Right lobe of liver (tissue), 6 donors: ENCODE data around the gene DIAPH3. TPM values are rescaled to one million over a fixed set of nuclear protein-coding genes. Genes with fewer than 3 reads are reported as not detected.

Experiments used
- ATAC-seq, 4 donors: fragments of 200-7000 bp; cut with Tn5 transposase; one replicate each; pipeline ENCODE4 v1.9.1; 2020; ENCODE audit warnings: mild to moderate bottlenecking in 4 of 4, moderate library complexity in 4 of 4
- DNase-seq, 3 donors: peaks; one replicate each; pipeline ENCODE4 v3.0.0-alpha.2; 2020
- H3K27ac ChIP-seq, 3 donors: fragments of 200-600 bp; one replicate each; pipeline ENCODE4 v1.8.0; 2022
- H3K27me3 ChIP-seq, 2 donors: fragments of 200-600 bp; one replicate each; pipeline ENCODE4 v1.8.0; 2022
- H3K36me3 ChIP-seq, 4 donors: fragments of 200-600 bp; sonication (generic) in 1 of 4; one replicate each; pipeline versions ENCODE4 v1.5.1 to v1.8.0; 2017 to 2022; ENCODE audit warnings: control low read depth in 1 of 4
- H3K4me1 ChIP-seq, 4 donors: fragments of 200-600 bp; sonication (generic) in 1 of 4; one replicate each; pipeline versions ENCODE4 v1.5.1 to v1.8.0; 2017 to 2022; ENCODE audit warnings: control low read depth in 1 of 4
- H3K4me3 ChIP-seq, 3 donors: fragments of 200-600 bp; one replicate each; pipeline ENCODE4 v1.8.0; 2022
- H3K9me3 ChIP-seq, 4 donors: fragments of 200-600 bp; sonication (generic) in 1 of 4; one replicate each; pipeline versions ENCODE4 v1.5.1 to v1.8.0; 2017 to 2022; ENCODE audit warnings: control low read depth in 1 of 4
- CTCF ChIP-seq, 4 donors: fragments of 200-600 bp in 3 of 4; fragments of 450-650 bp in 1 of 4; IDR thresholded peaks; one replicate each; pipeline versions ENCODE4 v1.5.1 to v1.8.0; 2016 to 2022; ENCODE audit warnings: antibody characterized with exemption in 4 of 4, mild to moderate bottlenecking in 2 of 4
- POLR2A ChIP-seq: fragments of 450-650 bp; IDR thresholded peaks from one replicate; pipeline ENCODE4 v1.6.1; 2017; ENCODE audit warnings: antibody characterized with exemption, mild to moderate bottlenecking
- WGBS: methylation state at CpG from one replicate; pipeline ENCODE4 v1.1.6; 2018; ENCODE audit warnings: low coverage, low lambda C conversion rate; ENCODE audit not compliant: insufficient coverage; ENCODE audit errors: missing lambda C conversion rate; 5-methylcytosine and 5-hydroxymethylcytosine counted together
- intact Hi-C, 2 donors: fragments of 100-400 bp; cut with DNase I; formaldehyde crosslinking; loops; one replicate each; pipeline versions ENCODE4 v1.11.2 to v1.14.1; 2022
- total RNA-seq, 6 experiments: library from RNA; depleted of rRNA in 2 of 6; stranded (reverse); fragments of >200 nt in 2 of 6; fragmentation: NEBNext Ultra II Directional in 3 of 6; extraction: Animal tissue kit (Norgen Biotek cat#: 25700) in 3 of 6; gene quantifications; one replicate each; pipeline versions ENCODE4 v1.1.0 to v1.2.4, GENCODE V29; 2016 to 2023
- donor health status: DM: no; HTN: yes; CAD: no.
- donor health status: DM: no; HTN: no; CAD: no.
- donor health status: DM: no; HTN: no; CAD: no.
- donor health status: DM: no; HTN: yes; CAD: no.
- donor health status: DM: no; HTN: yes; CAD: no.

The DIAPH3 gene
- total RNA-seq, 6 experiments from 2014 or later = 0.10 to 1.6 (median 0.93) TPM; not detected in 1

GRCh38 chr13:59948686-59949085 is 215.0 kb downstream of the DIAPH3 start:
- H3K27me3 ChIP-seq = no peaks in the 10 kb centered on the region
- ATAC-seq (no peak), DNase-seq (no peak)
- intact Hi-C loops = no loop called here
- no peaks in the 10 kb centered on the region for H3K36me3 ChIP-seq
- H3K4me1 ChIP-seq = no peaks in the 10 kb centered on the region
- TF ChIP-seq POLR2A (no peak), CTCF (IDR thresholded peaks at IDR 0.05) (no peak)
- no peak overlapping the region for H3K27ac ChIP-seq
- no peak overlapping the region for H3K4me3 ChIP-seq
- no peaks in the 10 kb centered on the region for H3K9me3 ChIP-seq

- Histone ChIP-seq H3K36me3 (no peaks in the 10 kb centered on the region), H3K27me3 (no peaks in the 10 kb centered on the region), H3K9me3 (no peaks in the 10 kb centered on the region), H3K4me1 (no peaks in the 10 kb centered on the region), H3K4me3 (no peak overlapping the region), H3K27ac (no peak overlapping the region)
- 81% methylated on average over 4 of the region's 4 CpGs for WGBS
- ATAC-seq (no peak), DNase-seq (no peak)
- no peak for TF ChIP-seq CTCF (IDR thresholded peaks at IDR 0.05)
- no peak for TF ChIP-seq POLR2A
- intact Hi-C loops = no loop called here
These were observed 216.8 kb downstream of the DIAPH3 start for GRCh38 chr13:59946944-59947343.

GRCh38 chr13:59931621-59932020 is 232.1 kb downstream of the DIAPH3 start:
- DNase-seq (no peak), ATAC-seq (no peak)
- Histone ChIP-seq H3K4me3 (no peak overlapping the region), H3K27ac (no peak overlapping the region), H3K36me3 (no peaks in the 10 kb centered on the region), H3K4me1 (no peaks in the 10 kb centered on the region), H3K9me3 (no peaks in the 10 kb centered on the region), H3K27me3 (no peaks in the 10 kb centered on the region)
- 63% methylated on average over 1 of the region's 1 CpG for WGBS
- intact Hi-C loops = no loop called here
- TF ChIP-seq POLR2A (no peak), CTCF (IDR thresholded peaks at IDR 0.05) (no peak)

GRCh38 chr13:59924256-59924655 is 239.5 kb downstream of the DIAPH3 start:
- Histone ChIP-seq H3K27ac (no peak overlapping the region), H3K27me3 (no peaks in the 10 kb centered on the region), H3K36me3 (no peaks in the 10 kb centered on the region), H3K4me3 (no peak overlapping the region), H3K9me3 (no peaks in the 10 kb centered on the region), H3K4me1 (no peaks in the 10 kb centered on the region)
- ATAC-seq (no peak), DNase-seq (no peak)
- whole genome bisulfite sequencing = 100% methylated on average over 1 of the region's 1 CpG
- intact Hi-C loops = no loop called here
- TF ChIP-seq CTCF (IDR thresholded peaks at IDR 0.05) = no peak
- no peak for TF ChIP-seq POLR2A

GRCh38 chr13:59915252-59915651 is 248.5 kb downstream of the DIAPH3 start:
- DNase-seq (no peak), ATAC-seq (no peak)
- H3K27me3 ChIP-seq = no peaks in the 10 kb centered on the region
- intact Hi-C loops = no loop called here
- no peak overlapping the region for H3K4me3 ChIP-seq
- H3K9me3 ChIP-seq = no peaks in the 10 kb centered on the region
- H3K27ac ChIP-seq = no peak overlapping the region
- no peak for TF ChIP-seq POLR2A
- TF ChIP-seq CTCF (IDR thresholded peaks at IDR 0.05) = no peak
- no peaks in the 10 kb centered on the region for H3K4me1 ChIP-seq
- no peaks in the 10 kb centered on the region for H3K36me3 ChIP-seq
- WGBS = 93% methylated on average over 3 of the region's 3 CpGs
